GM19455 (cell line): ENCODE results near the gene PHF21B.
"Not testable (repeated sequence)": the region's sequence is repeated elsewhere in the genome, so short reads cannot be mapped to it uniquely, and the experiment has no call there.

Experiments used
- ATAC-seq: cut with Tn5 transposase; IDR thresholded peaks from one replicate; pipeline ENCODE4 v1.9.1; 2021; ENCODE audit not compliant: unreplicated experiment

PHF21B gene

DNA sequence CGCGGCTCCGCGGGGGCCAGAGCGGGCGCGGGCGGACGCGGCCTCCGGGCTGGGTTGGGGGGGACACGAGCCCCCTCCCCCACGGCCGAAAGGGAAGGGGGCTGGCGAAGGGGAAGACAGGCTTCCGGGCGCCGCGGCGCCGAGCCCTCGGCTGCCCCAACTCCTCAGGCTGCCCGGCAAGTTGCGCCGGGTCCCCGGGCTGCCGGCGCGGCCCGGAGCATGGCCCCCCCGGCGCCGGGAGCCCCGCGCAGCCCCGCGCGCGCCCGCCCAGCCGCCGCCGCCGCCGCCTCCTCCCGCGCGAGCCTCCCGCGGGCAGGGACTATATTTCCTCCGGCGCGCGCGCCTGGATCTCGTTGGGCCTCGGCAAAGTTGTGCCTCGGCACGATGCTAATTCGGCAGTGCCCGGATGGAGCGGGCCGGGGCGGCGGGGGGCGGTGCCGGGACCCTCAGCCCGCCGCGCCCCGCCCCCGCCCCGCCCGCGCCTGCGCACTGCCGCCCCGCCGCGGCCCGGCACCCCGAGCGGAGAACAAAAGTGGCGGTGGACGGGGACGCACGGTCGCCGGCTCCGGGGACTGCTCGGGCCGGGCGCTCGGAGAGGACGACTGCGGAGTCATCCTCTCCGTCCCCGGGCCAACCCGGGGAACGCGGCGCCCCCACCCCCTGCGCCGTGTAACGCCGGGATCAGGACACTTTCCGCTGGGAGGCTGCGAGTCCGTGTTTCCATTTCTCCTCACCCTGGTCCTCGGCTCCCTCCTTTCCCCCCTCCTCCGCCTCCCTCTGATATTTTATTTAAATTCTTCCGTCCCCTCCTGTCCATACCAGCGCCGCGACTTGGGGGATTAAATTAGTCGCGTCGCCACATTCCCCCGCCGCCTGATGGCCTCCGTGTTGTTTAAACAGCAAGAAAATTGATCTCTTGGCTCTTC, at the start of gene PHF21B:
Gene PHF21B, minus strand, starts transcription at position 400 of the 926 bp plus-strand sequence. CDS start 456 bp downstream, outside the sequence.
- no peak for ATAC-seq

DNA sequence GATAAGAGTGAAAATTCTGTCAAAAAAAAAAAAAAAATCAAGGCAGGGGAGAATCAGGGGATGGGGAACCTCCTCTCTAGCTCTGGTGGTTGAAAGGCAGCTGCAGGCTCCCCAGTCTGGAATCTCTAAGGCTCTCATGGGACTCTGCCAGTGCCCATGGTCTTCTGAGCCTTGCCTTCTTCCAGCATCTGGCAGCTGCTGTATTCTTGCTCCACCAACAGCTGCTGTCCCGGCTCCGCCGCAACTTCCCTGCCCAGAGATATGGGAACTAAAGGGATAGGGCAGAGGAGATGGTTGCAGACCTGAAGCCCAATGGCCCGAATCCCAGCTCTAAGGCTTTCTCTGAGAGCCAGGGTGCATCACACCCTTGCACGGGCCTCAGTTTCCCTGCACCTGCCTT, 49.5 kb upstream of the PHF21B start:
- ATAC-seq: no peak

DNA sequence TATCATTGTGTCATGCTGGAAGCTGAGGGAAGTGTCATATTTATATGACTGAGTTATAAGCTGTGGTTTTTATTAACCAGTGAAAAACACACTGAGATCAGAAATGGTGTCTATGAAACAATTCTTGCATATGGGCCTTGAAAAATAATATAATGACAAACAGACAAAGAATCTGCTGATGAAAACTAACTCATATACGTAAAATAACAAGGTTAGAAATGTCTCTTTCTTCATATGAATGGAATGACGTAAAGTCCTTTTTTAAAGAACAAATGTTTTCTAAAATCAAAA, 48.8 kb upstream of the PHF21B start:
- ATAC-seq: no peak

DNA sequence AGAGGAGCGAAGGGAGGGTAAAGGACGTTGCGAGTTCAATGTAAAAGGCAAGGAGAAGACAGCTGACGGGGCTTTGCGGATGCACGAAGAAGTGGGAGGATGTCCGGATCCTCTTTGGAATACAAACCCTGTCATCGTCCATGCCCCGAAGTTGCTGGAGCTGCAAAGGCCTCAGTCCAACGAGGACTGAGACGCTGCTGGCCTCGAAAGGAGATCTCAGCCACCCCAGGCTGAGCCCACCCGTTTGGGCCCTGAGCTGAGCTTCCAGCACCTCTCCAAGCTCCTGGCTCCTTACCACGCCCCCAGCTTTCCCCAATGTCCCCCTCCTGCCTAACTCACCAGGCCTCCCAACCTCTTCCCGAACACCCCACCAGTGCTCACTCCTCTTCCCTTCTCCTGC, 46.1 kb upstream of the PHF21B start:
- ATAC-seq: no peak

DNA sequence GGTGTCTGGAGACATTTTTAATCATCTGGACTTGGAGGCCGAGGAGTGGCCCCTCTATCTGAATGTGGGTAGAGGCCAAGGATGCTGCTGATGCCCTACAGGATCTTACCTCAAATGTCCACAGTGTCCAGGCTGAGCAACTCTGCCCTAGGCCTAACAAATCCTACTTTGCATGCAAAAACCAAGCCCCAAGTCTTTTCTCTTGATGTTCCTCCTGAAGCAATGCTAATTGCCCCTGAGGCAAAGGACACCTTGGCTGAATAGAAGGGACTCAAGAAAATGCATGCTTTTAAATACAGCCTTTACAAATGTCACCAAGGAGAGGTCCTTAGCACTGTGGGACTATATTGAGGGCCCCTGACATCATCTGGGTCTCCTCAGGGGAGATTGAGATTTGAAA, 43.8 kb upstream of the PHF21B start:
- no peak for ATAC-seq

DNA sequence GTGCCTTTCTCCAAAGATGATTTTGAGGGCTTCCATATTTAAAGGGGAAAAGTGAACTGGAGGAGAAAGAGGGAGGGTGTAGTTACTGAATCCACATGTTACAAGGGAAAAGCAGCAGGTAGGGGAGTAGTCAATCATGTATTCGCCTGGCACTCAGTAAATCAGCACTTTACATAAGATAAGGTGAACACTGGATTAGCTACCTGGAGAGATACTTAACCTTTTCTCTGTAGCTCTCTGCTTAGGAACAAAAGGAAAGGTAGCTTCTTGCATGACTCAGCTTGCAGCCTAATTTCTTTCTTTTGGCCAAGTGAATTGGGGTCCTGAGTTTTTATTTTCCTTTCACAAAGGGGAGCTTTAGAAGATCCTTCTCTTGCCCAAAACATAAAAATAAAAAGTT, 43.3 kb upstream of the PHF21B start:
- no peak for ATAC-seq

DNA sequence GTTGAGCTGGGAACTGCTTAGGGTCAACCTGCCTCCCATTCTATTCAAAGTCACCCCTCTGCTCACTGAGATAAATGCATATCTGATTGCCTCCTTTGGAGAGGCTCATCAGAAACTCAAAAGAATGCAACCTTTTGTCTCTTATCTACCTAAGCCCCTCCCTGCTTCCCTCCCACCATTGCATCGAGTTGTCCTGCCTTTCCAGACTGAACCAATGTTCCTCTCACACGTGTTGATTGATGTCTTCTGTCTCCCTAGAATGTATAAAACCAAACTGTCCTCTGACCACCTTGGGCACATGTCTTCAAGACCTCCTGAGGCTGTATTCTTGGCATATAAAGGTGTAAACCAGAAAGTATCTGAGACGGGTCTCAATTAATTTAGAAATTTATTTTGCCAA, 42.9 kb upstream of the PHF21B start:
- not testable (repeated sequence) for ATAC-seq

DNA sequence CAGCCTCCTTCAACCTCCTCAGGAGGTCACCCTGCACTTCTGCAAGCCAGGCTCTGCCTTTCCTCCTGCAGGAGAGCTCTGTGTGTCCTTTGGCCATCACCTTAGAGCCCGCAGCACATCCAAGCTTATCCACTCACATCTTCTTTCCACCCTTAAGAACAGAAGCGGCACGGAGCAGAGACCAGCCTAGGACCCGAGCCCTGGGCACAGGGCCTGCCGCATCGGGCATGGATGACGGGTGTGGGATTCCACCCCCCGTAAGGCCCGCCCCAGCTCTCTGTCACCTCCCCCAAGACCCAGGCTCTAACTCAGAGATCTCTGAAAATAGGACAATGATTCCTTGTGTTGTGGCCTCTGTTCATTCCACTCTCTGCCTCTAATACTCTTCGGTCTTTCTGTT, 42.1 kb upstream of the PHF21B start:
- no peak for ATAC-seq

DNA sequence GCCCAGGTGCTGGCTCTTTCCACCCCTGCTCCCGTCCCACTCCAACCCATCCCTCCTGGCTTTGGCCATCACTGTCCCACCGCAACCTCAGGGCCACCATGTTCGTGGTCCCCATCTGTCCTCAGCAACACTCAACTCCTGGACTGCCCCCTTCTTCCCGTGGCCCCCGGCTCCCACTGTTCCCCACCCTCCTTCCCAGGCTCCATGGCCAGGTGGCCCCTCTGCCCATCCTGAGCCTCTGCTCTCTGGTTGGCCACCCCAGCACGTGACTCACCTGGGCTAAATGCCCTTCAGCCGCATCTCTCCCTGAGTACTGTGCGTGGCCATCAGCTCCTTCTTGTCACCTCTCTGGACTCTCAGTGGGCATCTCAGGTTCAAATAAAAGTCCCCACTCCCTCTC, 41.6 kb upstream of the PHF21B start:
- no peak for ATAC-seq

DNA sequence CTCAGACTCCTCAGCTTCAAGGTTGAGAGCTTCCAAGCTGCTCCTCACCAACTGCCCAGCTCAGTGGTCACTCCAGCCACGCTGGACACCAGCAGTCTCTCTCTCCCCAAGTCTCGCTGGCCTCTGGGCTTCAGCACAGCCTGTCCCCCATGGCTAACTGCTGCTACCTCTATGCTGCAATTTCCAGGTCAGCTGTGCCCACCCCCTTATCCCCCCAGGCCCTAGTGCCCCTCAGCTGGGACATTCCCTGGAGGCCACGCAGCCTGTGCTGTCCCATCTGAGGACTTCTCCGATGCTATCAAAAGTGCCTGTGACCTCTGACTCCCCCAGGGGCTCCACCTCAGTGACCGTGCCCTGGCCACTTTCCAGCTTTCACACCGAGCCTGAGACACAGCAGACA, 37.5 kb upstream of the PHF21B start:
- no peak for ATAC-seq

DNA sequence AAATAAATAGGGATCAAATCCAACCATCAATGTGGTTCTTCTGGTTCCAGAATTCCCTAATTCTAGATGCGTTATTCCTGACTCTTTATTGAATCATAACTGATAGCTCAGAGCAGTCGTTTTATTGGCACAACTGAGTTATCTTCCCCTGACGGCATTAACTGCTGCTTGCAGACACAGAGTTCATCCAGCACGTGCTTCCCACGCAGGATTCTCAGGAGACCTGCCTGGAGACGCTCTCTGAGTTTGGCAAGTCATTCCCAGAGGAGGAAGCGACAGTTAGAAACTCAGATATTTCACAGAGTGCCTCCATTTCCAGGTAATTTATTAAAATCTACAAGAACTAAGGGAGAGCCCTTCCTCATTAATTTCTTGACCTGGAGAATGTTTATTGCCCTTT, 35.4 kb upstream of the PHF21B start:
- ATAC-seq: no peak

DNA sequence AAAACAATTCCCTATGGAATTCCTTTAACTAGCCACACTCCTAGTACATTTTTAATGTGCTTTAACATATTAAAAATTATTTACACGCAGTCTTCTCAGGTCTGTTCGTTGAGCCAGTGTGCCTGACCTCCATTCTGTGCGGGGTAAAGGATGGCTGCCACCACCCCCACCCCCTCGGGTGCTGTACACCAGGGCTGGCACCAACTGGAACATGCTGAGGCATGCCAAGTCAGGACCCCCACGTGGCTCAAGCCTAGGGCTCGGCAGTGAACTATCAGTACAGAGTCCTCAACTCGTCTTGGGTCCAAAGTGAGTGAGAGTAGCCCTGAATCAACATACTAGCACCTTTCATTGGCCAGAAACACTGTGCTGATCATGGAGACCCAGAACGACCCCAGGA, 32.5 kb upstream of the PHF21B start:
- no peak for ATAC-seq

DNA sequence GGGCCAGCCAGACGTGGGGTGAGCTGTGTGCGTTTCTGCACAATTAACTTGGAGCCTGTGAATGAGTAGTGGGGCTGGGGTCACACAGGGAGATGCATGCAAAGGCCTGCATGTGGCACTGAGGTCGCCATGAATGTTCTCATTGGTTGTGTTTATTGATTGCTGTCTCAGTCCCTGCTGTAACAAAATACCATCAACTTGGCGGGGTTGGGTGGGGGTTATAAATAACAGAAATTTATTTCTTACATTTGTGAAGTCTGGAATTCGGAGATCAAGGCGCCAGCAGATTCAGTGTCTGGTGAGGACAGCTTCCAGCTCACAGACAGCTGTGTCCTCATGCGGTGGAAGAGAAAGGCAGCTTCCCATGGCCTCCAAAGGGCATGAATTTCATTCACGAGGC, 29.3 kb upstream of the PHF21B start:
- ATAC-seq: no peak

DNA sequence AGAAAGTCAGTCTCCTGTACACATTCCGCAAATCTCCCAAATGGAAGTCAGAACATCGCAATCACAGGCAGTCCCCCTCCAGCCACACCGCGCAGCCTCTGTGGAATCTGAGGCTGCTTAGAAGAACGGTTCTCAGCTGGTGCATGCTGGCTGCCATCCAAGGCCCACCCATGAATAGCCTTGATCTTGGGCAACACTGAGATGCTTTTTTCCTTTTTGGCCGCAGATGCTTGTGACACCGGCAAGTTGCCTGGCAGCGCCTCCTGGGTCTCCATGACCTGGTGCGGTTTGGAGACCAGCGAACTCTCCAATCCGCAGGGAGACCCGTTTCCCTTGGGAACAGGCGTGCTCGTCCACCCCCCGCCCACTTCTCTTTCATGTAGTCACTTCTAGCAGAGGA, 26.3 kb upstream of the PHF21B start:
- no peak for ATAC-seq

DNA sequence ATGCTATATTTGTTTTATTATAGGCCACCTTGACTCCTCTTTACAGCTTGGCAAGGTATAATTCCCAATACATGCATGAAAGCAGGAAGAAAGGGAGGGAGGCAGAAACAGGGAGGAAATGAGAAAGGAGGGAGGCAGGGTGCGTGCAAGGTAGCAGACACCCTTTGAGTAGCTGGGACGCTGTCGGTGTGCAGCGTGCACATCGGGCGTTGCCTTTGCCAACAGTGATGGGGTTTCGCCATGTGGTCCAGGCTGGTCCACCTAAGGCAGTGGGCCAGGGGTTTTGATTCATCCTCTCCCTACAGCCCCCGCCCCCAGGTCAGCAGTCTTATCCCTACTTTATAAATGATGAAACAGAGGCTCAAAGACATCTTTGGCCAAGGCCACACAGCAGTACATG, 25.0 kb upstream of the PHF21B start:
- no peak for ATAC-seq

DNA sequence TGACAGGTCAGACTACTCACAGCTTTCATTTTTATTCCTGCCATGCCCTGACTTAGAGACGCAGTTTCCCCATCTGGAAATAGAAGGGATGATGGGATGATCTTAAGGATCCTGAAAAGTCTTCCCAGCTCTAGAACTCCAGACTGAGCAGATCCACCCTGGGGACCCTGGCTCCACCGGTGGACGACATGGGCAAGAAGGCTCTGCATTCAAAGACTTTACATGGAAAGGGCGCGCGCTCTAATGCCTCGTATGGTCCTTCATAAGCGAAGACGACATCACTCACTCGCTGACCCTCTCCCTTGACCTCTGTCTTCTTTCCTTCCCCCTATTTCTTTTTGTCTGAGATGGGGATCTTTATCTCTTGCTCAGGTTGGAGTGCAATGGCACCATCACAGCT, 24.4 kb upstream of the PHF21B start:
- no peak for ATAC-seq

DNA sequence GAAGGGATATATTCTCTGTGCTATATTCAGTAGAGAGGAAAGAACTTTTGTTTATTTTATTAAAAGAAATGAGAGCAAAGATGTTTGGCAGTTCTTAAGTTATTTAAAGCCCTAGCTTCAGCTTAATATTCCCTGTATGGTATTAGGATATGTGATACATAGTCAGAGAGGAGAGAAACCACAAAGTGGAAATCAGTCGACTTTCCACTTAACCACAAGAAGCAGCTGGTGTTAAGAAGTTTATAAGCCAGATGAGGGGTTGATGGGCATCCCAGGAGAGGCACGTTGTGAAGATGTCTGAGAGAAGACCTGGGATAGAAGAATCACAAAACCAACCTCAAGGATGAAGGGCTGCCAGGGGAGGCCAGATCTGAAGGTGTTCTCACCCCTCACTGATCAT, 23.3 kb upstream of the PHF21B start:
- ATAC-seq: no peak

DNA sequence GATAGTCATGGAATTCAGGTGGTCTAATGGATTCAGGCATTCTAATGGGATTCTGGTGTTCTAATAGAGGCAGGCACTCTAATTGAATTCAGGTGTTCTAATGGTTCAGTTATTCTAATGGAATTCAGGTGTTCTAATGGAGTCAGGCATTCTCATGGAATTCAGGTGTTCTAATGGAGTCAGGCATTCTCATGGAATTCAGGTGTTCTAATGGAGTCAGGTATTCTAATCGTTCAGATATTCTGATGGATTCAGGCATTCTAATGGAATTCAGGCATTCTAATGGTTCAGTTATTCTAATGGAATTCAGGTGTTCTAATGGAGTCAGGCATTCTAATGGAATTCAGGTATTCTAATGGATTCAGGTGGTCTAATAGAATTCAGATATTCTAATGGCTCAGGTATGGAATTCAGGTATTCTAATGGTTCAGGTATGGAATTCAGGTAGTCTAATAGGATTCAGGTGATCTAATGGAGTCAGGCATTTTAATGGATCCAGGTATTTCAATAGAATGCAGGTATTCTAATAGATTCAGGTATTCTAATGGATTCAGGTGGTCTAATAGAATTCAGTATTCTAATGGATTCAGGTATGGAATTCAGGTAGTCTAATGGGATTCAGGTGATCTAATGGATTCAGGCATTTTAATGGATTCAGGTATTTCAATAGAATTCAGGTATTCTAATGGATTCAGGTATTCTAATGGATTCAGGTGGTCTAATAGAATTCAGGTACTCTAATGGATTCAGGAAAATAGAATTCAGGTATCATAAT, 22.0 kb upstream of the PHF21B start:
- no peak for ATAC-seq

DNA sequence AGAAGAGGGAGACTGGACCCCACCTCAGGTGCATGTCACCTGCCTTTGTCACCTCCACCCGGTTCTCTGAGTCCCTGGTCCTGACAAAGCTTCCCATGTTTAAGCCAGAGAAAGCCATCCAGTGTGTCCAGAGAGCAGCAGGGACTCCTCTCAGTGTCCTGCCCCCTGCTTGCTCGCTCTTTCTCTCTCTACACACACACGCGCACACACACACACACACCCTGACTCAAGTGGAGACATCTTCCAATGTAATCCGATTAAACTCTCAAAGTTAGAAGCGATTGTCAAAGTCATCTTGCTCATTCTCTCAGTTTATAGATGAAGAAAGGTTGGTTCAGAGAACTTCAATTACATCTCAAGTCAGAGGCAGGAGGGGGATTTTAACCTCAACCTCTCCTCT, 19.7 kb upstream of the PHF21B start:
- no peak for ATAC-seq

DNA sequence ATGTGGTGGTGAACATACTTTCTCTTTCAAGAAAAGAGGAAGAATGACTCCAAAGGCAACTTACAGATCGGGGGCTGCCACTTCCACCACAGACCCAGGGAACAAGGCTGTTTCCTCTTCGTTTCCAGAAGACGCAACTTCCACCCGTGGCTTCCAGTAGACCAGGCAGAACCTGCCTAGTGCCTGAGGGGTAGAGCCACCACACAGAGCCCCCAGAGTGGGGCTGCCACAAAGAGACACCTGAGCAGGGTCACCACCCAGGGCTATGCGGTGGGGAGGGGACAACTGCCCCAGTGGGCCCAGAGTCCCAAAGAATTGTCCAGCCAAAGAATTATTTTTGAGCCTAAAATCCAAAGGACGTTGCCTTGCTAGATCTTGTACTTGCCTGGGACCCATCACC, 16.7 kb upstream of the PHF21B start:
- ATAC-seq: no peak

DNA sequence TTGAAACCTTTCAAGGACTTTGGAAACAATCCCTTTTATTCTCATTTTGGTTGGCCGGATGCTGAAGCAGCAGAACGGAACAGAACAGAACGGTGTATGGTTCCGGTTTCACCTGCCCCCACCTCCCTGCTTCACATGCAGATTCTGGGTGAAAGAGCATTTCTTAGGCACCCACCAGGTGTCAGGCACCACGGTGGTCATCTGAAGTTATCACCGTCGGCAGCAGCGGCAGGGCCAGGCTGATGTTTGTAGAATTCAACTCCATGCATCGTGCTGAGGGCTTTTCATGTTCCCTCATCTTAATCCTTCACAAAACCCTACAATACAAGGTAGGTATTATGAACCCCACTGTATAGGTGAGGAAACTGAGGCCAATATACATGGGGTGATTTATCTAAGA, 13.6 kb upstream of the PHF21B start:
- ATAC-seq: no peak

DNA sequence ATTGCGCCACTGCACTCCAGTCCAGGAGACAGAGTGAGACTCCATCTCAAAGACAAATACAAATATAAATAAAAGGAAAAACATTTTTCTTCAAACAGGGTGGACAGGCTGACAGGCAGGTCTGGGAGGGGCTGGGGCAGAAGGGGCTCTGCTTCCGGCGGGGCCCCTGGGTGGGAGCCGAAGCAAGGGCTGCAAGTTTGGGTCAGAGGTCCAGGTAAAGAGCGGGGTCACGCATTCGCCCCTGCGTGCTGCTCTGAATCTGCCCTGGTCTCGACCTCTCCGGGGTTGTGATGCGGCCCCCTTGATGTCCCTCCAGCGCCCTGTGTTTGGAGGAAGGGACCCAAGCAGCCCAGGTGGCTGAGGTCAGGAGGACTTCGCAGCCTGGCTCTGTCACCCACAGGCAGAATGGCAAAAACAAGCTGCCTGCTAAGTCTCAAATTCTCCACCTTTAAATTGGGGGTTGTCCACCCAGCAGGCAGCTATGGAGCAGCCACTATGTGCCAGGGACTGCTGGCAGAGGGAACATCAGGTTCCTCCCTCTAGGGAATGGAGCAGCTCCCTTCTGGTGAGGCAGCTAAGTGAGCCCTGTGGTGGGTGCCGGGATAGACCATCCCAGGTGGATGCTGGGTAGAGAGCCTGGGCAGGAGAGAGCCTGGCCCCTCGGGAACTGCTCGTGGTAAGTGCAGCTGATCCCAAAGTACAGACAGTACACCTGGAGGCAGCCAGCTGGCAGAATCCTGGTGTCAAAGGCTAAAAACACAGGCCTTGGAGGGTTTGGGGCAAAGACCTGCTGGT, 10.3 kb upstream of the PHF21B start:
- ATAC-seq: no peak
